OCI-LY1 (cell line): ENCODE data around the gene ZMIZ1.

Experiments used
- H2AFZ ChIP-seq: fragments of 200-600 bp; sonication (generic), shearing (Covaris generic); 2 replicates; pipeline ENCODE4 v1.6.0; 2014; ENCODE audit warnings: antibody characterized with exemption, mild to moderate bottlenecking, low read length
- H3F3A ChIP-seq: fragments of 200-600 bp; sonication (generic), shearing (Covaris generic); 2 replicates; pipeline ENCODE4 v1.6.0; 2014; ENCODE audit warnings: mild to moderate bottlenecking, antibody characterized with exemption, low read length, moderate library complexity; ENCODE audit not compliant: insufficient read depth
- H3K27ac ChIP-seq: fragments of 200-600 bp; sonication (generic); 2 replicates; pipeline ENCODE4 v1.5.1; 2014; ENCODE audit warnings: low read length, mixed run types, mild to moderate bottlenecking, low read depth; ENCODE audit not compliant: poor library complexity, severe bottlenecking
- H3K27me3 ChIP-seq: fragments of 200-600 bp; sonication (generic); 2 replicates; pipeline ENCODE4 v1.6.0; 2014; ENCODE audit warnings: antibody characterized with exemption, mild to moderate bottlenecking, low read length, moderate library complexity; ENCODE audit not compliant: insufficient read depth
- H3K36me3 ChIP-seq: fragments of 200-600 bp; sonication (generic); 2 replicates; pipeline ENCODE4 v1.6.1; 2014; ENCODE audit warnings: mild to moderate bottlenecking, antibody characterized with exemption, low read length, moderate library complexity, mixed read lengths; ENCODE audit not compliant: insufficient read depth
- H3K4me1 ChIP-seq: fragments of 200-600 bp; sonication (generic); 2 replicates; pipeline ENCODE4 v1.5.1; 2014; ENCODE audit warnings: mild to moderate bottlenecking, low read length, moderate library complexity; ENCODE audit not compliant: insufficient read depth, severe bottlenecking
- H3K4me2 ChIP-seq: fragments of 200-600 bp; sonication (generic), shearing (Covaris generic); 2 replicates; pipeline ENCODE4 v1.6.1; 2014; ENCODE audit warnings: low read length
- H3K4me3 ChIP-seq: fragments of 200-600 bp; sonication (generic); 2 replicates; pipeline ENCODE4 v1.5.1; 2014; ENCODE audit warnings: low read length, low read depth, mild to moderate bottlenecking, mixed read lengths; ENCODE audit not compliant: poor library complexity, severe bottlenecking
- H3K79me2 ChIP-seq: fragments of 200-600 bp; shearing (Covaris generic); 2 replicates; pipeline ENCODE4 v1.6.1; 2016; ENCODE audit warnings: mixed run types, low read length, mixed read lengths; ENCODE audit not compliant: insufficient read depth
- H3K9ac ChIP-seq: fragments of 200-600 bp; sonication (generic), shearing (Covaris generic); 2 replicates; pipeline ENCODE4 v1.6.1; 2014; ENCODE audit warnings: mild to moderate bottlenecking, low read length, mixed read lengths
- H3K9me2 ChIP-seq: fragments of 200-600 bp; sonication (generic), shearing (Covaris generic); 2 replicates; pipeline ENCODE4 v1.6.1; 2014; ENCODE audit warnings: low read depth, mild to moderate bottlenecking, low read length, mixed read lengths
- H3K9me3 ChIP-seq: fragments of 200-600 bp; shearing (Covaris generic); 2 replicates; pipeline ENCODE4 v1.6.1; 2014; ENCODE audit warnings: low read length, mixed read lengths
- H4K20me1 ChIP-seq: fragments of 200-600 bp; sonication (generic), shearing (Covaris generic); 2 replicates; pipeline ENCODE4 v1.6.0; 2016; ENCODE audit warnings: mild to moderate bottlenecking, low read length; ENCODE audit not compliant: insufficient read depth
- EZH2 ChIP-seq: fragments of 200-600 bp; sonication (generic), shearing (Covaris generic); IDR thresholded peaks from 2 replicates; pipeline ENCODE4 v1.8.0; 2017; ENCODE audit warnings: borderline replicate concordance, mixed run types, mild to moderate bottlenecking, antibody characterized with exemption, low read length, moderate library complexity, mixed read lengths
- TF ChIP-seq, protein P1 (sequence below): fragments of 200-600 bp; sonication (generic), shearing (Covaris generic); IDR thresholded peaks from 2 replicates; pipeline ENCODE4 v1.5.1; 2017; ENCODE audit warnings: mild to moderate bottlenecking, antibody characterized with exemption, low read length, moderate library complexity, mixed read lengths

The ZMIZ1 gene

DNA sequence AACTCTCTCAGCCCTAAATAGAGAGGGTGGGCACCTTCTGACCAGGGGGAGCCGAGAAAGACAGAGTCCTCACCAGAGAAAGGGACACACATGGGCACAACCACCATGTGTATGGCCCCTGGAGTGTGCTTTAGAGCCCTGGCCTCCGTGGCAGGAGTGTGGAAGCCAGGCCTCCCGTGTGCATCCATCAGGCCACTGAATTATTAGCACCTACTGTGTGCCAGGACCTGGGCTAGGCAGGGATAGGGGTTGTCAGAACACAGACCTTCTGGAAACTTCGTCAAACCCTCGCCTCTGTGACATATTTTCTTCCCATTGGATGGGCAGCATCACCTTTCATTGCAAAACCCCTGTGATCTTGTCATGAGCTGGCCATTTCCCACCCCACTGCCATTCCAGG lies 78.5 kb downstream of the ZMIZ1 start:
- Histone ChIP-seq H3K79me2 (no peaks in the 10 kb centered on the region), H2AFZ (no peak overlapping the region), H3K4me1 (no peaks in the 10 kb centered on the region), H3K36me3 (no peaks in the 10 kb centered on the region), H3K27ac (no peak overlapping the region), H3K9me2 (no peaks in the 10 kb centered on the region), H3K9ac (no peak overlapping the region), H3K4me3 (no peak overlapping the region), H3F3A (no peaks in the 10 kb centered on the region), H3K4me2 (no peak overlapping the region), H4K20me1 (no peaks in the 10 kb centered on the region), H3K27me3 (no peaks in the 10 kb centered on the region), H3K9me3 (no peaks in the 10 kb centered on the region)
- no peak for TF ChIP-seq EZH2
- TF ChIP-seq, protein P1, sequence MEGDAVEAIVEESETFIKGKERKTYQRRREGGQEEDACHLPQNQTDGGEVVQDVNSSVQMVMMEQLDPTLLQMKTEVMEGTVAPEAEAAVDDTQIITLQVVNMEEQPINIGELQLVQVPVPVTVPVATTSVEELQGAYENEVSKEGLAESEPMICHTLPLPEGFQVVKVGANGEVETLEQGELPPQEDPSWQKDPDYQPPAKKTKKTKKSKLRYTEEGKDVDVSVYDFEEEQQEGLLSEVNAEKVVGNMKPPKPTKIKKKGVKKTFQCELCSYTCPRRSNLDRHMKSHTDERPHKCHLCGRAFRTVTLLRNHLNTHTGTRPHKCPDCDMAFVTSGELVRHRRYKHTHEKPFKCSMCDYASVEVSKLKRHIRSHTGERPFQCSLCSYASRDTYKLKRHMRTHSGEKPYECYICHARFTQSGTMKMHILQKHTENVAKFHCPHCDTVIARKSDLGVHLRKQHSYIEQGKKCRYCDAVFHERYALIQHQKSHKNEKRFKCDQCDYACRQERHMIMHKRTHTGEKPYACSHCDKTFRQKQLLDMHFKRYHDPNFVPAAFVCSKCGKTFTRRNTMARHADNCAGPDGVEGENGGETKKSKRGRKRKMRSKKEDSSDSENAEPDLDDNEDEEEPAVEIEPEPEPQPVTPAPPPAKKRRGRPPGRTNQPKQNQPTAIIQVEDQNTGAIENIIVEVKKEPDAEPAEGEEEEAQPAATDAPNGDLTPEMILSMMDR: no peak

DNA sequence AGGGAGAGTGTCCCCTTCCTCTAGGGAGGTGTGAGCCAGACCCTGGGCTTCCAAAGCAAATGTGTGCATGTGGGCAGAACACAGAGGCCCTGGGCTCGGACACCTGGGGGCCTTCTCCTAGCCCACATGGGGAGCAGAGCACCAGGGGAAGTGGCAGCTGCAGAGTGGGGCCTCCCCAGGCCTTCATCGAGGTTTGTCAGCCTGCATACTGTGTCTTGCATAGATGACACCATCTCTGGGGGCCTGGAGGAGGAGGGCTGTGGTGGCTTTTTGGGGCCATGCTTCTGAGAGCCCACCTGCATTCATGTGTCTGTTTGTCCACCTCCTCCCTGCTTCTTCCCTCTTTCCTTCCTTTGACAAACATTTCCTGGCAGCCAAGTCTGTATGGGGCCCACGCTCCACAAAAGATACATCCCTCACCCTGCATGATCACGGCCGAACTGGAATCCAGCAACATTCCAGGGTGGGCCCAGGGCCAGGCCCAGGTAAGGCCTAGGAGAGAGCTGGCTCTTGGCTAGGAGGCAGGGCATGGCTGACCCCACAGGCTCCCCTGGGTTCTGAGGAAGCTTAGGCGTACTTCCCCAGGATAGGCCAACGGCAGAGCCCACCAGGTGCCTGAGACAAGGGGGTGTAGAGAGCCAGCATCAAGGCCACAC lies 79.2 kb downstream of the ZMIZ1 start:
- TF ChIP-seq, protein P1: no peak
- no peak for TF ChIP-seq EZH2
- no peaks in the 10 kb centered on the region for H3K9me3 ChIP-seq
- no peaks in the 10 kb centered on the region for H3K4me1 ChIP-seq
- H3K27me3 ChIP-seq: no peaks in the 10 kb centered on the region
- no peaks in the 10 kb centered on the region for H3K36me3 ChIP-seq
- H3F3A ChIP-seq: no peaks in the 10 kb centered on the region
- no peaks in the 10 kb centered on the region for H4K20me1 ChIP-seq
- H3K9me2 ChIP-seq: no peaks in the 10 kb centered on the region
- no peak overlapping the region for H3K27ac ChIP-seq
- no peak overlapping the region for H2AFZ ChIP-seq
- no peak overlapping the region for H3K4me3 ChIP-seq
- no peak overlapping the region for H3K9ac ChIP-seq
- H3K4me2 ChIP-seq: no peak overlapping the region
- H3K79me2 ChIP-seq: no peaks in the 10 kb centered on the region

DNA sequence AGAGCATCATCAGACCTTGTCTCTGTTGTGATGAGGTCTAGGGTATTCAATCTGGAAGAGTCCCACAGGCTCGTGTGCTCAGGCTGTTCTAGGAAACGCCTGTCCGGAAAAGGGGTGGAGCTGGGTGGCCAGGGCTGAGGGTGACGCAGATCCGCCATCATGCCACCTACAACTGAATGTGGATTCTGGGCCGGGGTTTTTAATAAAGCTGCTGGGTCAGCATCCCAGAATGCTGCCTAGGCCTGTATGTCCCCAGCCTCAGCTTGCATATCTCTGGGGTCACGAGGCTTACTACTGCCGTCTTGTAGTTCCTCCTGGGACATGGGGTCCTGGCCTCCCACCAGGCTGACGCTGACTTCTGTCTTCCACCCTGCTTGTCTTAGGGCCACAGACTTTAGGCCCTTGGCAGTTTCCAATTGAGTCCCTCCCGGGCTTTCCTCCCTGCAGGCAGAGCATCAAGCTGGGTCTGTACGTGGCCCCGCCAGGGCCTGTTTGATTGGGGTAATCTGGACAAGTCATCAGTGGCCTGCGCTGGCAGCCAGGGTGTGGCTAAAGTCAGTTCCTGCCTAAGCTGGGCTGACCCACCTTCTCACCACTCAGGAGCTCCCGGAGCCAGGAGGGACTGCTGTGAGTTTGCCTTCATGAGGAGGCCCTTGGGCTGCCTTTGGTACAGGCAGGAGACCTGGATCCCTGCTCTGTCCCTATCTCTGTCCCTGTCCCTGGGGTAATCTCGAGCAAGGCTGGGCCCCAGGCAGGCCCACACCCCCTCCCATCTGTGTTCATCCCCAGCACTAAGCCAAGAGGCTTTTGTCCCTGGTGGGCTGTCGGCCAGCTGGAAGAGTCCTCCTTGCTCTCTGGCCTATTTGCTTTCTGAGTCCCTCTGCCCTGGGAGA lies 79.9 kb downstream of the ZMIZ1 start:
- Histone ChIP-seq H3K36me3 (no peaks in the 10 kb centered on the region), H3K4me3 (no peak overlapping the region), H3K79me2 (no peaks in the 10 kb centered on the region), H3K4me2 (no peak overlapping the region), H2AFZ (no peak overlapping the region), H3F3A (no peaks in the 10 kb centered on the region), H3K27ac (no peak overlapping the region), H3K9me3 (no peaks in the 10 kb centered on the region), H3K9me2 (no peaks in the 10 kb centered on the region), H4K20me1 (no peaks in the 10 kb centered on the region), H3K9ac (no peak overlapping the region), H3K4me1 (no peaks in the 10 kb centered on the region), H3K27me3 (no peaks in the 10 kb centered on the region)
- TF ChIP-seq, protein P1: no peak
- TF ChIP-seq EZH2: no peak
